Activated naive CD4-positive, alpha-beta T cell treated with Interleukin-2 at 50 U/mL for 16 hours (primary cell): Measurements from ENCODE around the gene ZBTB3.
"Not testable (repeated sequence)": the region's sequence is repeated elsewhere in the genome, so short reads cannot be mapped to it uniquely, and the experiment has no call there.

Experiments used
- DNase-seq: peaks from one replicate; pipeline ENCODE4 v3.0.0-alpha.2; 2020

Gene ZBTB3

GRCh38 chr11:62753736-62754603, at the start of gene ZBTB3:
ZBTB3 (minus strand) TSS chr11:62754160; CDS start chr11:62753664, 496 bp downstream.
- peak; percentile 96 for DNase-seq

GRCh38 chr11:62801071-62801470, 47.1 kb upstream of the ZBTB3 start:
- no peak for DNase-seq

GRCh38 chr11:62799486-62799885, 45.5 kb upstream of the ZBTB3 start:
- DNase-seq = no peak

- DNase-seq = no peak
These were observed 42.3 kb upstream of the ZBTB3 start for GRCh38 chr11:62796281-62796680.

GRCh38 chr11:62794201-62794775, 40.3 kb upstream of the ZBTB3 start:
- no peak for DNase-seq

- DNase-seq = no peak
These were observed 38.2 kb upstream of the ZBTB3 start for GRCh38 chr11:62792202-62792575.

- DNase-seq = peak; percentile 93
These were observed 37.7 kb upstream of the ZBTB3 start, which contains the start of gene TMEM223 for GRCh38 chr11:62791501-62792201. TMEM223 (minus strand) TSS chr11:62792006; CDS start chr11:62791994, 12 bp downstream.

GRCh38 chr11:62789576-62789975, 35.6 kb upstream of the ZBTB3 start:
- DNase-seq = no peak

GRCh38 chr11:62788991-62789390, 35.0 kb upstream of the ZBTB3 start:
- no peak for DNase-seq

GRCh38 chr11:62787005-62787759, 33.2 kb upstream of the ZBTB3 start, which contains the start of gene TMEM179B:
TMEM179B (plus strand) TSS chr11:62787402; CDS start chr11:62787432, 30 bp downstream.
- DNase-seq = peak; percentile 97

GRCh38 chr11:62786318-62787004, 32.5 kb upstream of the ZBTB3 start:
- DNase-seq = peak; percentile 87

- DNase-seq = no peak
These were observed 28.8 kb upstream of the ZBTB3 start for GRCh38 chr11:62782753-62783152.

- no peak for DNase-seq
These were observed 24.5 kb upstream of the ZBTB3 start for GRCh38 chr11:62778441-62778840.

- DNase-seq = no peak
These were observed 23.4 kb upstream of the ZBTB3 start for GRCh38 chr11:62777389-62777788.

- no peak for DNase-seq
These were observed 21.7 kb upstream of the ZBTB3 start for GRCh38 chr11:62775646-62776045.

GRCh38 chr11:62774407-62774806, 20.4 kb upstream of the ZBTB3 start:
- no peak for DNase-seq

GRCh38 chr11:62771144-62772021, 17.4 kb upstream of the ZBTB3 start, which contains the start of gene TAF6L:
TAF6L (plus strand) TSS chr11:62771396; CDS start chr11:62775784, 4,388 bp downstream.
- peak; percentile 96 for DNase-seq

GRCh38 chr11:62770778-62771143, 16.8 kb upstream of the ZBTB3 start:
- DNase-seq = no peak

GRCh38 chr11:62760867-62761227, 6.9 kb upstream of the ZBTB3 start:
- DNase-seq = not testable (repeated sequence)

GRCh38 chr11:62757846-62758788, 4.2 kb upstream of the ZBTB3 start:
- DNase-seq = no peak
